ENCODE results near the gene STK38.

Gene STK38

GRCh38 chr6:36566418-36566905 is 19.2 kb upstream of the STK38 start:
- in situ Hi-C loops (cut with HindIII; ENCODE audit: low sequenced_read_pairs), result no loop called here
- H3K4me3 ChIP-seq (ENCODE audit: low read depth, low read length), result no peak overlapping the region
- no peak for DNase-seq (ENCODE audit: low read depth, low spot score)
- TF ChIP-seq CTCF (IDR thresholded peaks at IDR 0.05; ENCODE audit: low read depth, low read length), result no peak

- TF ChIP-seq CTCF (IDR thresholded peaks at IDR 0.05; ENCODE audit: low read depth, low read length), result no peak
- no peak for DNase-seq (ENCODE audit: low read depth, low spot score)
- in situ Hi-C loops (cut with HindIII; ENCODE audit: low sequenced_read_pairs), result no loop called here
- no peak overlapping the region for H3K4me3 ChIP-seq (ENCODE audit: low read depth, low read length)
These were observed 16.6 kb upstream of the STK38 start for GRCh38 chr6:36563928-36564284.

GRCh38 chr6:36563237-36563927 is 16.1 kb upstream of the STK38 start:
- H3K4me3 ChIP-seq (ENCODE audit: low read depth, low read length), result no peak overlapping the region
- TF ChIP-seq CTCF (IDR thresholded peaks at IDR 0.05; ENCODE audit: low read depth, low read length), result no peak
- DNase-seq (ENCODE audit: low read depth, low spot score), result no peak
- in situ Hi-C loops (cut with HindIII; ENCODE audit: low sequenced_read_pairs), result no loop called here

- in situ Hi-C loops (cut with HindIII; ENCODE audit: low sequenced_read_pairs), result no loop called here
- no peak overlapping the region for H3K4me3 ChIP-seq (ENCODE audit: low read depth, low read length)
- no peak for DNase-seq (ENCODE audit: low read depth, low spot score)
- TF ChIP-seq CTCF (IDR thresholded peaks at IDR 0.05; ENCODE audit: low read depth, low read length), result no peak
These were observed 13.5 kb upstream of the STK38 start for GRCh38 chr6:36560822-36561221.

GRCh38 chr6:36559011-36559793 is 11.9 kb upstream of the STK38 start:
- in situ Hi-C loops (cut with HindIII; ENCODE audit: low sequenced_read_pairs), result no loop called here
- H3K4me3 ChIP-seq (ENCODE audit: low read depth, low read length), result no peak overlapping the region
- no peak for DNase-seq (ENCODE audit: low read depth, low spot score)
- TF ChIP-seq CTCF (IDR thresholded peaks at IDR 0.05; ENCODE audit: low read depth, low read length), result no peak

GRCh38 chr6:36556281-36556680 is 9.0 kb upstream of the STK38 start:
- TF ChIP-seq CTCF (IDR thresholded peaks at IDR 0.05; ENCODE audit: low read depth, low read length), result no peak
- in situ Hi-C loops (cut with HindIII; ENCODE audit: low sequenced_read_pairs), result no loop called here
- no peak for DNase-seq (ENCODE audit: low read depth, low spot score)
- no peak overlapping the region for H3K4me3 ChIP-seq (ENCODE audit: low read depth, low read length)

Measured in astrocyte of the spinal cord (primary cell).